Smooth muscle cell (in vitro differentiated cells): ENCODE data around the gene SMIM24. TPM values are rescaled to one million over a fixed set of nuclear protein-coding genes. Genes with fewer than 3 reads are reported as not detected.

Source experiments
- DNase-seq: peaks from one replicate; lab custom pipeline; 2025; ENCODE audit not compliant: unreplicated experiment; lab: John Stamatoyannopoulos, UW
- H2AFZ ChIP-seq: fragments of 200-600 bp; sonication (generic); 2 replicates; pipeline ENCODE4 v1.6.0; 2016; ENCODE audit warnings: antibody characterized with exemption, low read depth, mild to moderate bottlenecking
- H3F3A ChIP-seq: fragments of 200-600 bp; sonication (generic); 2 replicates; pipeline ENCODE4 v1.6.0; 2017; ENCODE audit warnings: antibody characterized with exemption, low read depth
- H3K27ac ChIP-seq: fragments of 200-600 bp; sonication (generic); 2 replicates; pipeline ENCODE4 v1.5.1; 2016; ENCODE audit warnings: low read depth, mild to moderate bottlenecking
- H3K27me3 ChIP-seq: fragments of 200-600 bp; sonication (generic); 2 replicates; pipeline ENCODE4 v1.6.1; 2016; ENCODE audit warnings: low read depth, mild to moderate bottlenecking
- H3K36me3 ChIP-seq: fragments of 200-600 bp; sonication (generic); 2 replicates; pipeline ENCODE4 v1.5.1; 2016; ENCODE audit warnings: low read depth
- H3K4me1 ChIP-seq: fragments of 200-600 bp; sonication (generic); 2 replicates; pipeline ENCODE4 v1.5.1; 2016; ENCODE audit warnings: low read depth
- H3K4me2 ChIP-seq: fragments of 200-600 bp; sonication (generic); 2 replicates; pipeline ENCODE4 v1.6.0; 2016; ENCODE audit warnings: mild to moderate bottlenecking
- H3K4me3 ChIP-seq: fragments of 200-600 bp; sonication (generic); 2 replicates; pipeline ENCODE4 v1.5.1; 2016; ENCODE audit warnings: mild to moderate bottlenecking
- H3K79me2 ChIP-seq: fragments of 200-600 bp; sonication (generic); 2 replicates; pipeline ENCODE4 v1.6.0; 2016; ENCODE audit warnings: low read depth, mild to moderate bottlenecking
- H3K9ac ChIP-seq: fragments of 200-600 bp; sonication (generic); 2 replicates; pipeline ENCODE4 v1.6.0; 2016; ENCODE audit warnings: low read depth
- H3K9me3 ChIP-seq: fragments of 200-600 bp; sonication (generic); replicated peaks from 2 replicates; pipeline ENCODE4 v1.5.1; 2016; ENCODE audit warnings: low read depth
- H4K20me1 ChIP-seq: fragments of 200-600 bp; sonication (generic); 2 replicates; pipeline ENCODE4 v1.6.0; 2016; ENCODE audit warnings: low read depth
- CTCF ChIP-seq: fragments of 200-600 bp; sonication (generic); IDR thresholded peaks from 2 replicates; pipeline ENCODE4 v1.5.1; 2017; ENCODE audit warnings: borderline replicate concordance, mild to moderate bottlenecking, antibody characterized with exemption; ENCODE audit not compliant: insufficient read depth, poor library complexity, severe bottlenecking
- WGBS: methylation state at CpG from one replicate; pipeline ENCODE4 v1.1.7; 2016; ENCODE audit warnings: low lambda C conversion rate; 5-methylcytosine and 5-hydroxymethylcytosine counted together
- polyA plus RNA-seq: library from polyadenylated mRNA; unstranded; fragments of >200 nt; fragmentation: Nextera tagmentation; extraction: Ambion mirVana; gene quantifications from 2 replicates; pipeline ENCODE4 v1.2.1, GENCODE V29; 2016
- total RNA-seq: library from RNA; depleted of rRNA; stranded (reverse); fragments of >200 nt; gene quantifications from 2 replicates; pipeline ENCODE4 v1.2.3, GENCODE V29; 2014

Gene SMIM24
- total and polyA plus RNA-seq, 2 experiments from 2014 or later: 1.1 TPM; not detected in 1

GRCh38 chr19:3527238-3527910 is 47.0 kb upstream of the SMIM24 start:
- WGBS: 98% methylated on average over 20 of the region's 21 CpGs
- H2AFZ ChIP-seq: no peak overlapping the region
- no peak overlapping the region for H3K9ac ChIP-seq
- DNase-seq: no peak
- peaks cover 57% of the 10 kb centered on the region for H4K20me1 ChIP-seq
- no peaks in the 10 kb centered on the region for H3K27me3 ChIP-seq
- no peaks in the 10 kb centered on the region for H3K36me3 ChIP-seq
- H3K4me1 ChIP-seq: no peaks in the 10 kb centered on the region
- no peak for TF ChIP-seq CTCF
- H3K27ac ChIP-seq: no peak overlapping the region
- no peak overlapping the region for H3K4me3 ChIP-seq
- H3K9me3 ChIP-seq: no peaks in the 10 kb centered on the region
- H3K4me2 ChIP-seq: no peak overlapping the region
- H3K79me2 ChIP-seq: peaks cover 4% of the 10 kb centered on the region
- no peaks in the 10 kb centered on the region for H3F3A ChIP-seq

- Histone ChIP-seq H4K20me1 (peaks cover 64% of the 10 kb centered on the region), H3K4me2 (no peak overlapping the region)
Measured at GRCh38 chr19:3526507-3527237, 46.3 kb upstream of the SMIM24 start.

GRCh38 chr19:3524904-3525451 is 44.7 kb upstream of the SMIM24 start:
- Histone ChIP-seq H3K79me2 (peaks cover 15% of the 10 kb centered on the region), H4K20me1 (peaks cover 81% of the 10 kb centered on the region), H3K9ac (no peak overlapping the region), H3K27ac (no peak overlapping the region), H3F3A (no peaks in the 10 kb centered on the region), H3K4me3 (no peak overlapping the region), H3K36me3 (no peaks in the 10 kb centered on the region), H3K9me3 (no peaks in the 10 kb centered on the region), H3K4me2 (no peak overlapping the region), H3K4me1 (no peaks in the 10 kb centered on the region), H2AFZ (no peak overlapping the region), H3K27me3 (no peaks in the 10 kb centered on the region)
- no peak for TF ChIP-seq CTCF
- 98% methylated on average over 20 of the region's 20 CpGs for WGBS
- no peak for DNase-seq

More at GRCh38 chr19:3526507-3527237, 46.3 kb upstream of the SMIM24 start:
- Histone ChIP-seq H3K27me3 (no peaks in the 10 kb centered on the region), H3K27ac (no peak overlapping the region), H3K9ac (no peak overlapping the region), H3K79me2 (peaks cover 11% of the 10 kb centered on the region), H3K4me1 (no peaks in the 10 kb centered on the region), H3K36me3 (no peaks in the 10 kb centered on the region), H3K9me3 (no peaks in the 10 kb centered on the region), H3K4me3 (no peak overlapping the region), H3F3A (no peaks in the 10 kb centered on the region), H2AFZ (no peak overlapping the region)
- DNase-seq: no peak
- WGBS: 97% methylated on average over 22 of the region's 28 CpGs
- peak; percentile 27 for TF ChIP-seq CTCF
